ENCODE results near the gene AGXT.

- TF ChIP-seq CTCF (IDR thresholded peaks at IDR 0.05): no peak
- TF ChIP-seq POLR2A (IDR thresholded peaks at IDR 0.05): no peak
Observed at GRCh38 chr2:240855670-240856069, 13.0 kb upstream of the AGXT start.
